HepG2 (cell line): ENCODE measurements around the gene INSIG2. TPM values are rescaled to one million over a fixed set of nuclear protein-coding genes. Genes with fewer than 3 reads are reported as not detected.

Source experiments
- CEBPB ChIP-seq: IDR thresholded peaks from 2 replicates; pipeline ENCODE4 v1.6.1; 2011; ENCODE audit warnings: low read depth, low read length, improper control_type of control experiment, borderline replicate concordance
- CSRNP2 ChIP-seq: sonication (generic); formaldehyde crosslinking; conservative IDR thresholded peaks from 2 replicates; pipeline ENCODE4 v1.8.0; 2022; ENCODE audit warnings: low read depth, missing genetic modification reagents
- FOXC1 ChIP-seq: sonication (generic); formaldehyde crosslinking; IDR thresholded peaks from 2 replicates; pipeline ENCODE4 v1.8.0; 2022; ENCODE audit warnings: mild to moderate bottlenecking, missing genetic modification reagents, borderline replicate concordance
- HES4 ChIP-seq: sonication (generic); formaldehyde crosslinking; IDR thresholded peaks from 2 replicates; pipeline ENCODE4 v1.9.0; 2021; ENCODE audit warnings: mild to moderate bottlenecking, missing genetic modification reagents, borderline replicate concordance
- LBX2 ChIP-seq: sonication (generic); formaldehyde crosslinking; IDR thresholded peaks from 2 replicates; pipeline ENCODE4 v1.5.0; 2020; ENCODE audit warnings: missing genetic modification reagents, mild to moderate bottlenecking, borderline replicate concordance
- NFAT5 ChIP-seq: sonication (generic); formaldehyde crosslinking; IDR thresholded peaks from 2 replicates; pipeline ENCODE4 v1.4.0; 2020; ENCODE audit warnings: missing genetic modification reagents
- RELA ChIP-seq: sonication (generic); formaldehyde crosslinking; IDR thresholded peaks from 2 replicates; pipeline ENCODE4 v1.4.0; 2020; ENCODE audit warnings: missing genetic modification reagents
- SNAPC2 ChIP-seq: sonication (generic); formaldehyde crosslinking; IDR thresholded peaks from 2 replicates; pipeline ENCODE4 v1.8.1; 2022; ENCODE audit warnings: mild to moderate bottlenecking, missing genetic modification reagents
- TBP ChIP-seq: sonication (generic); formaldehyde crosslinking; IDR thresholded peaks from 2 replicates; pipeline ENCODE4 v1.5.0; 2020; ENCODE audit warnings: missing genetic modification reagents
- ZMYM4 ChIP-seq: sonication (generic); formaldehyde crosslinking; IDR thresholded peaks from 2 replicates; pipeline ENCODE4 v1.8.1; 2023; ENCODE audit warnings: mild to moderate bottlenecking, missing genetic modification reagents
- polyA plus RNA-seq, 8 experiments: library from polyadenylated mRNA; depleted of rRNA in 3 of 8; stranded (reverse) in 7 of 8; unstranded in 1 of 8; fragments of >200 nt; fragmentation: Illumina TruSeq in 4 of 8; extraction: Trizol in 4 of 8; gene quantifications; 2 replicates each; pipeline versions ENCODE4 v1.2.1 to v1.2.3, GENCODE V29; 2011 to 2016; ENCODE audit warnings: low read depth in 4 of 8, missing spikeins in 1 of 8, mixed read lengths in 1 of 8; ENCODE audit not compliant: insufficient read depth in 1 of 8
- total RNA-seq, 5 experiments: library from RNA; depleted of rRNA; stranded (reverse); fragments of >200 nt; fragmentation: Illumina TruSeq; extraction: Trizol; gene quantifications; 2 replicates each; pipeline ENCODE4 v1.2.3, GENCODE V29; 2016; ENCODE audit warnings: low read depth in 1 of 5
- TF ChIP-seq, protein P1 (sequence below): sonication (generic); formaldehyde crosslinking; IDR thresholded peaks from 2 replicates; pipeline ENCODE4 v1.9.0; 2021; ENCODE audit warnings: mild to moderate bottlenecking, missing genetic modification reagents
- TF ChIP-seq, protein P2 (sequence below): IDR thresholded peaks from 2 replicates; pipeline ENCODE4 v1.6.1; 2016; ENCODE audit warnings: control low read depth

Gene INSIG2
- total and polyA plus RNA-seq, 2 of the 13 experiments (the other 11 are each of a cell fraction or from before 2014, with no cell fraction given) = 73.5 to 481 TPM

DNA sequence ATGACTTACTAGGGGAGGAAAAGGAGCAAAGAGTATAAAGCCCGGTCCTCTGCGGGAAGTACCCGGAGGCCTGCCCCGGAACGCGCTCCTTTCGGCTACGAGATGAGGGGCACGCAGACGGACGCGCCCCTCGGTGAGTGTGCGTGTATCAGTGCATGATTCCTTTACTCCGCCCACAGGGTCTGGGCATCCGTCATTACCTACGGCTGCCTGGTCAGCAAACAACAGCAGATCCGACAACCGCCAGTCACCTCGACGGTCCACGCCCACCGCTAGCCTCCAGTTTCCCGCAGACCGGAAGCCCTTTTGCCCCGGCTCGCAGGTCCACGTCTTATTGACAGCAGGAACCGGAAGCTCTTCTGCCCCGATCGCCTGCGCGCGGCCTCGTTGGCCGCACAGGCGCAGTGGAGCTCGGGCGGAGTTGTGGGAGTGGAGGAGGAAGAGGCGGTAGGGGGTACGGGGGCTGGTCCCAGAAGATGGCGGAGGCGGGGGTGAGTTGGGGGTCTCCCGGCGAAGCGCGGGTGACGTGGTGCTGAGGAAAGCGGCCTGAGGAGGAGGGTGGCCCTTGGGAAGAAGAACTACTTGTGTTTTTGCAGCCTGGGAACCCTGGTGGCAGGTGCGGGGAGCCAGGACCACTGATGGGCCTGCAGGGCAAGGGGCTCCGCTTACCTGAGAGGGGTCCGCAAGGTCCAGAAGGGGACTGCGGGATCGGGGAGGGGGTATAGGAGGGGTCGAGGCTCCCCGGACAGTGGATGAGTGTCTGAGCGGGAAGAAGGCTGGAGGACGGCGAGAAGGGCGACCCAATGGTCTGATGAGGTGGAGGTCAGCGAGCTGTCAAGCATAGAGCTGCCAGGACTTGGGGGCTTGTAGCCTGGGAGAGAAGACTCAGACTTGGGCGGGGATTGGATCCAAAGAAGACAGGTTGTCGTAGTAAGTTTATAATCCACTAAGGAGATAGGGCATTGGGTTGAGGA, at the start of gene INSIG2 (continued):
- TF ChIP-seq, protein P1, sequence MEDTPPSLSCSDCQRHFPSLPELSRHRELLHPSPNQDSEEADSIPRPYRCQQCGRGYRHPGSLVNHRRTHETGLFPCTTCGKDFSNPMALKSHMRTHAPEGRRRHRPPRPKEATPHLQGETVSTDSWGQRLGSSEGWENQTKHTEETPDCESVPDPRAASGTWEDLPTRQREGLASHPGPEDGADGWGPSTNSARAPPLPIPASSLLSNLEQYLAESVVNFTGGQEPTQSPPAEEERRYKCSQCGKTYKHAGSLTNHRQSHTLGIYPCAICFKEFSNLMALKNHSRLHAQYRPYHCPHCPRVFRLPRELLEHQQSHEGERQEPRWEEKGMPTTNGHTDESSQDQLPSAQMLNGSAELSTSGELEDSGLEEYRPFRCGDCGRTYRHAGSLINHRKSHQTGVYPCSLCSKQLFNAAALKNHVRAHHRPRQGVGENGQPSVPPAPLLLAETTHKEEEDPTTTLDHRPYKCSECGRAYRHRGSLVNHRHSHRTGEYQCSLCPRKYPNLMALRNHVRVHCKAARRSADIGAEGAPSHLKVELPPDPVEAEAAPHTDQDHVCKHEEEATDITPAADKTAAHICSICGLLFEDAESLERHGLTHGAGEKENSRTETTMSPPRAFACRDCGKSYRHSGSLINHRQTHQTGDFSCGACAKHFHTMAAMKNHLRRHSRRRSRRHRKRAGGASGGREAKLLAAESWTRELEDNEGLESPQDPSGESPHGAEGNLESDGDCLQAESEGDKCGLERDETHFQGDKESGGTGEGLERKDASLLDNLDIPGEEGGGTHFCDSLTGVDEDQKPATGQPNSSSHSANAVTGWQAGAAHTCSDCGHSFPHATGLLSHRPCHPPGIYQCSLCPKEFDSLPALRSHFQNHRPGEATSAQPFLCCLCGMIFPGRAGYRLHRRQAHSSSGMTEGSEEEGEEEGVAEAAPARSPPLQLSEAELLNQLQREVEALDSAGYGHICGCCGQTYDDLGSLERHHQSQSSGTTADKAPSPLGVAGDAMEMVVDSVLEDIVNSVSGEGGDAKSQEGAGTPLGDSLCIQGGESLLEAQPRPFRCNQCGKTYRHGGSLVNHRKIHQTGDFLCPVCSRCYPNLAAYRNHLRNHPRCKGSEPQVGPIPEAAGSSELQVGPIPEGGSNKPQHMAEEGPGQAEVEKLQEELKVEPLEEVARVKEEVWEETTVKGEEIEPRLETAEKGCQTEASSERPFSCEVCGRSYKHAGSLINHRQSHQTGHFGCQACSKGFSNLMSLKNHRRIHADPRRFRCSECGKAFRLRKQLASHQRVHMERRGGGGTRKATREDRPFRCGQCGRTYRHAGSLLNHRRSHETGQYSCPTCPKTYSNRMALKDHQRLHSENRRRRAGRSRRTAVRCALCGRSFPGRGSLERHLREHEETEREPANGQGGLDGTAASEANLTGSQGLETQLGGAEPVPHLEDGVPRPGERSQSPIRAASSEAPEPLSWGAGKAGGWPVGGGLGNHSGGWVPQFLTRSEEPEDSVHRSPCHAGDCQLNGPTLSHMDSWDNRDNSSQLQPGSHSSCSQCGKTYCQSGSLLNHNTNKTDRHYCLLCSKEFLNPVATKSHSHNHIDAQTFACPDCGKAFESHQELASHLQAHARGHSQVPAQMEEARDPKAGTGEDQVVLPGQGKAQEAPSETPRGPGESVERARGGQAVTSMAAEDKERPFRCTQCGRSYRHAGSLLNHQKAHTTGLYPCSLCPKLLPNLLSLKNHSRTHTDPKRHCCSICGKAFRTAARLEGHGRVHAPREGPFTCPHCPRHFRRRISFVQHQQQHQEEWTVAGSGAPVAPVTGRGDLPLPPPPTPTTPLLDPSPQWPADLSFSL (CRISPR knock-in tag) = no peak
- TF ChIP-seq, protein P2, sequence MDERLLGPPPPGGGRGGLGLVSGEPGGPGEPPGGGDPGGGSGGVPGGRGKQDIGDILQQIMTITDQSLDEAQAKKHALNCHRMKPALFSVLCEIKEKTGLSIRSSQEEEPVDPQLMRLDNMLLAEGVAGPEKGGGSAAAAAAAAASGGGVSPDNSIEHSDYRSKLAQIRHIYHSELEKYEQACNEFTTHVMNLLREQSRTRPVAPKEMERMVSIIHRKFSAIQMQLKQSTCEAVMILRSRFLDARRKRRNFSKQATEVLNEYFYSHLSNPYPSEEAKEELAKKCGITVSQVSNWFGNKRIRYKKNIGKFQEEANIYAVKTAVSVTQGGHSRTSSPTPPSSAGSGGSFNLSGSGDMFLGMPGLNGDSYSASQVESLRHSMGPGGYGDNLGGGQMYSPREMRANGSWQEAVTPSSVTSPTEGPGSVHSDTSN = peak; percentile 76
- no peak for TF ChIP-seq CSRNP2 (CRISPR knock-in tag)
- peak; percentile 86; the same call in 1 of the 2 replicates for TF ChIP-seq SNAPC2 (CRISPR knock-in tag)
- no peak for TF ChIP-seq CEBPB
- no peak for TF ChIP-seq HES4
- peak; percentile 67; the same call in 1 of the 2 replicates for TF ChIP-seq LBX2 (CRISPR knock-in tag)
- TF ChIP-seq NFAT5 (CRISPR knock-in tag) = no peak; the same call in none of the 2 replicates
- TF ChIP-seq RELA = peak; percentile 28; the same call in 1 of the 2 replicates
- no peak for TF ChIP-seq TBP (CRISPR knock-in tag)
- peak; percentile 69; the same call in 1 of the 2 replicates for TF ChIP-seq FOXC1 (CRISPR knock-in tag)
- peak; percentile 83 for TF ChIP-seq ZMYM4 (CRISPR knock-in tag)
